ENCODE results near the gene AP1B1.
"Not testable (repeated sequence)": the region's sequence is repeated elsewhere in the genome, so short reads cannot be mapped to it uniquely, and the experiment has no call there.

The AP1B1 gene

GRCh38 chr22:29387921-29388758, at the start of gene AP1B1:
Gene AP1B1 (minus strand): TSS chr22:29388570. CDS start chr22:29367243, 21,327 bp downstream.
- DNase-seq (ENCODE audit: low read depth in 1 of 2, low spot score in 1 of 2), result peak; percentile 86 to 91

- no peak for DNase-seq (ENCODE audit: low read depth in 1 of 2, low spot score in 1 of 2)
Measured at GRCh38 chr22:29435236-29436136, 47.1 kb upstream of the AP1B1 start.

GRCh38 chr22:29434288-29434687, 45.9 kb upstream of the AP1B1 start:
- DNase-seq (ENCODE audit: low read depth in 1 of 2, low spot score in 1 of 2), result no peak

- no peak for DNase-seq (ENCODE audit: low read depth in 1 of 2, low spot score in 1 of 2)
Measured at GRCh38 chr22:29433856-29434255, 45.5 kb upstream of the AP1B1 start.

GRCh38 chr22:29431986-29432385, 43.6 kb upstream of the AP1B1 start:
- DNase-seq (ENCODE audit: low read depth in 1 of 2, low spot score in 1 of 2), result no peak

GRCh38 chr22:29427176-29427760, 38.9 kb upstream of the AP1B1 start:
- no peak for DNase-seq (ENCODE audit: low read depth in 1 of 2, low spot score in 1 of 2)

- no peak for DNase-seq (ENCODE audit: low read depth in 1 of 2, low spot score in 1 of 2)
Measured at GRCh38 chr22:29426476-29426875, 38.1 kb upstream of the AP1B1 start.

GRCh38 chr22:29418704-29419103, 30.3 kb upstream of the AP1B1 start:
- not testable (repeated sequence) for DNase-seq (ENCODE audit: low read depth in 1 of 2, low spot score in 1 of 2)

- peak; percentile 21 to 27 for DNase-seq (ENCODE audit: low read depth in 1 of 2, low spot score in 1 of 2)
Measured at GRCh38 chr22:29414951-29415591, 26.7 kb upstream of the AP1B1 start.

GRCh38 chr22:29412772-29413171, 24.4 kb upstream of the AP1B1 start:
- not testable (repeated sequence) for DNase-seq (ENCODE audit: low read depth in 1 of 2, low spot score in 1 of 2)

- DNase-seq (ENCODE audit: low read depth in 1 of 2, low spot score in 1 of 2), result not testable (repeated sequence)
Measured at GRCh38 chr22:29411569-29412211, 23.3 kb upstream of the AP1B1 start.

- DNase-seq (ENCODE audit: low read depth in 1 of 2, low spot score in 1 of 2), result no peak
Measured at GRCh38 chr22:29408940-29409339, 20.6 kb upstream of the AP1B1 start.

- DNase-seq (ENCODE audit: low read depth in 1 of 2, low spot score in 1 of 2), result not testable (repeated sequence)
Measured at GRCh38 chr22:29401538-29401937, 13.2 kb upstream of the AP1B1 start.

GRCh38 chr22:29400576-29400975, 12.2 kb upstream of the AP1B1 start:
- no peak for DNase-seq (ENCODE audit: low read depth in 1 of 2, low spot score in 1 of 2)

GRCh38 chr22:29397791-29398190, 9.4 kb upstream of the AP1B1 start:
- DNase-seq (ENCODE audit: low read depth in 1 of 2, low spot score in 1 of 2), result no peak

GRCh38 chr22:29396126-29396525, 7.8 kb upstream of the AP1B1 start:
- DNase-seq (ENCODE audit: low read depth in 1 of 2, low spot score in 1 of 2), result no peak

- peak; percentile 36 to 47 for DNase-seq (ENCODE audit: low read depth in 1 of 2, low spot score in 1 of 2)
Measured at GRCh38 chr22:29394931-29395581, 6.7 kb upstream of the AP1B1 start.

- no peak for DNase-seq (ENCODE audit: low read depth in 1 of 2, low spot score in 1 of 2)
Measured at GRCh38 chr22:29393019-29393608, 4.7 kb upstream of the AP1B1 start.

GRCh38 chr22:29391546-29391945, 3.2 kb upstream of the AP1B1 start:
- DNase-seq (ENCODE audit: low read depth in 1 of 2, low spot score in 1 of 2), result no peak

- DNase-seq (ENCODE audit: low read depth in 1 of 2, low spot score in 1 of 2), result no peak
Measured at GRCh38 chr22:29390270-29390669, 1.9 kb upstream of the AP1B1 start.
